ENCODE results near the gene MYRIP.

MYRIP gene

DNA sequence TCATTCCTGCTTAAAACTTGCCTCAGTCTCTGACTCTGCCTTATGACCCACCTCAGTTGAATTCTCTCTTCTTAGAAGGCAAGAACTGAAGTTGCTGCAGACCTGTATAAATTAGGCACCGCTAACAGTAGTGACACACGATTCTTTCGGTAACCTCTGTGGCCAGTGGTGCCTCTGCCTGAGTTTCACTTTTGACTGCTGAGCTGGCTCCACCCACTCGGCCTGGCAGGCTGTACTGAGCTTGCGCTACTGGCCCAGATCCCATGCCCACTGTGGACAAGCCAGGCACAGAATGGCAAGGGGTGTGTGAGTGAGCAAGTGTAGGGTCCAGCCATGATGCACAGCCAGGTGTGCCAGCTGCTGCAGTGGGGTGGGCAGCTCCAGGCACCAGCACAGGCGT, 481.0 kb downstream of the MYRIP start:
- Histone ChIP-seq H3K36me3 (ENCODE audit: insufficient read depth, low read length) (no peaks in the 10 kb centered on the region), H3K4me3 (ENCODE audit: low read depth, low read length, poor library complexity, severe bottlenecking) (no peak overlapping the region), H3F3A (ENCODE audit: insufficient read depth, low read length) (no peaks in the 10 kb centered on the region), H3K9me3 (ENCODE audit: low read length) (peaks cover 5% of the 10 kb centered on the region; the same call in 1 of the 2 replicates), H3K27ac (ENCODE audit: low read depth, low read length, poor library complexity, severe bottlenecking) (no peak overlapping the region), H3K9ac (ENCODE audit: low read length) (no peak overlapping the region), H3K27me3 (ENCODE audit: insufficient read depth, low read length) (no peaks in the 10 kb centered on the region), H3K4me1 (ENCODE audit: insufficient read depth, low read length, severe bottlenecking) (no peaks in the 10 kb centered on the region), H3K4me2 (ENCODE audit: low read length) (no peak overlapping the region), H3K79me2 (ENCODE audit: insufficient read depth, low read length) (no peaks in the 10 kb centered on the region), H3K9me2 (ENCODE audit: low read depth, low read length) (no peaks in the 10 kb centered on the region), H2AFZ (ENCODE audit: low read length) (no peak overlapping the region), H4K20me1 (ENCODE audit: insufficient read depth, low read length) (no peaks in the 10 kb centered on the region)
- TF ChIP-seq CTCF (IDR thresholded peaks at IDR 0.05; ENCODE audit: low read length) (no peak), EZH2 (IDR thresholded peaks at IDR 0.05; ENCODE audit: borderline replicate concordance, low read length) (no peak)

DNA sequence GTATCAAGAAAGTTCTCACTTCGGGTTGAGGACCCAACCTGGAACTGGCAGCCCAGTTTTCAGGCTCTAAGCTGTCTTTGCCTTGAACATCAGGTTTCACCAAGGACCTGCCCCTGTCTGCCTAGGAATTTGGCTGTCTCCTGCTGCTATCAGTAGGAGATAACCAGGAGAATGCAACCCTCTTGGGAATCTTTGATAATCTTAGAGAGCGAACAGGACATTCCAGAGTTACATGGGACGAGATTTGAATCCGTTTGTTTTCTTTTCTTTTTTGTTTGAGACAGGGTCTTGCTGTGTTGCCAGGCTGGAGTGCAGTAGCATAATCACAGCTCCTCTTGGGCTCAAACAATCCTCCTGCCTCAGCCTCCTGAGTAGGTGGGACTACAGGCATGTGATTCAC, 482.1 kb downstream of the MYRIP start:
- TF ChIP-seq CTCF (IDR thresholded peaks at IDR 0.05; ENCODE audit: low read length) (no peak), EZH2 (IDR thresholded peaks at IDR 0.05; ENCODE audit: borderline replicate concordance, low read length) (no peak)

DNA sequence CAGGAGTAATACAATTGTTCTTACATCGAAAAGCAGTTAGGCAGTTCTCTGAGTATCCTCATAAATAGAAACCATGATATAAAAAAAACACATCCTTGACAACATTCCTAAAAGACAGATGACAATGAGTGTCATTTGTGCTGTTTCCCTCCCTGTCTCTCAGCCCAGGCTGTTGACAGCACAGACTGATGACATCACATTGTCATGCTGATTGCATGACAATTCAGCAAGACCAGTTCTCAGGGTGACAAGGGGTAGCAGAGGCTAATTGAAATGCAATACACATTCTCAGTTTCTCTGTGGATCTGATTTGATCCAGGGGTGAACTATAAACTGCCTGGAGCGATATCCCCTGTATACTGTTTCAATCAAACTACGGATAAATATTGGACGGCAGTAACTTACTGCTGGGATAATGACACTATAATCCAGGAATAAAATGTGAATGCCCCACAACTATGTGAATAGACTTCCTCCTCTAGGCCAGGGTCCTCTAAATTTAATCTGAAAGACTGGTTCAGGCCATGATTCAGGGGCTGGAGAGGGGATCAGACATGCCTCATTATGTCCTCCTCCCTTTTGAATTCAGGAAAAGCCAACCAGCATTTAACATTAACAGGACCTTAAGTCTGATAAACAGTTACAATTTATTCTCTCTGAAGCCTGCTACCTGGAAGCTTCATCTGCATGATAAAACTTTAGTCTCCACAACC, 483.4 kb downstream of the MYRIP start:
- H3K36me3 ChIP-seq (ENCODE audit: insufficient read depth, low read length) = no peaks in the 10 kb centered on the region
- no peak overlapping the region for H3K9ac ChIP-seq (ENCODE audit: low read length)
- H3K79me2 ChIP-seq (ENCODE audit: insufficient read depth, low read length) = no peaks in the 10 kb centered on the region
- H4K20me1 ChIP-seq (ENCODE audit: insufficient read depth, low read length) = no peaks in the 10 kb centered on the region
- no peaks in the 10 kb centered on the region for H3K27me3 ChIP-seq (ENCODE audit: insufficient read depth, low read length)
- TF ChIP-seq CTCF (IDR thresholded peaks at IDR 0.05; ENCODE audit: low read length) (no peak), EZH2 (IDR thresholded peaks at IDR 0.05; ENCODE audit: borderline replicate concordance, low read length) (no peak)
- H3K9me3 ChIP-seq (ENCODE audit: low read length) = peaks cover 5% of the 10 kb centered on the region; the same call in 1 of the 2 replicates
- H3K4me2 ChIP-seq (ENCODE audit: low read length) = no peak overlapping the region
- H3K27ac ChIP-seq (ENCODE audit: low read depth, low read length, poor library complexity, severe bottlenecking) = no peak overlapping the region
- H3K4me1 ChIP-seq (ENCODE audit: insufficient read depth, low read length, severe bottlenecking) = no peaks in the 10 kb centered on the region
- H3K9me2 ChIP-seq (ENCODE audit: low read depth, low read length) = no peaks in the 10 kb centered on the region
- H3K4me3 ChIP-seq (ENCODE audit: low read depth, low read length, poor library complexity, severe bottlenecking) = no peak overlapping the region
- no peaks in the 10 kb centered on the region for H3F3A ChIP-seq (ENCODE audit: insufficient read depth, low read length)
- no peak overlapping the region for H2AFZ ChIP-seq (ENCODE audit: low read length)

More for the DNA sequence above, 482.1 kb downstream of the MYRIP start:
- Histone ChIP-seq H3K36me3 (ENCODE audit: insufficient read depth, low read length) (no peaks in the 10 kb centered on the region), H3K9me3 (ENCODE audit: low read length) (peaks cover 5% of the 10 kb centered on the region; the same call in 1 of the 2 replicates), H2AFZ (ENCODE audit: low read length) (no peak overlapping the region), H3F3A (ENCODE audit: insufficient read depth, low read length) (no peaks in the 10 kb centered on the region), H3K27ac (ENCODE audit: low read depth, low read length, poor library complexity, severe bottlenecking) (no peak overlapping the region), H3K4me2 (ENCODE audit: low read length) (no peak overlapping the region), H3K4me1 (ENCODE audit: insufficient read depth, low read length, severe bottlenecking) (no peaks in the 10 kb centered on the region), H3K27me3 (ENCODE audit: insufficient read depth, low read length) (no peaks in the 10 kb centered on the region), H3K79me2 (ENCODE audit: insufficient read depth, low read length) (no peaks in the 10 kb centered on the region), H3K9me2 (ENCODE audit: low read depth, low read length) (no peaks in the 10 kb centered on the region), H3K4me3 (ENCODE audit: low read depth, low read length, poor library complexity, severe bottlenecking) (no peak overlapping the region), H3K9ac (ENCODE audit: low read length) (no peak overlapping the region), H4K20me1 (ENCODE audit: insufficient read depth, low read length) (no peaks in the 10 kb centered on the region)

Measured in OCI-LY1 (cell line).